IPS-11a (cell line): ENCODE results near the gene PDF.

Experiments
- H3K4me3 ChIP-seq: one replicate; pipeline ENCODE4 v1.5.1; 2013; ENCODE audit warnings: low read depth, low read length, control low read depth

Gene PDF

GRCh38 chr16:69339289-69340094, 9.1 kb upstream of the PDF start, which contains the start of the genes COG8 and NIP7:
TSS of gene COG8 (minus strand) at chr16:69339564. CDS start at chr16:69339552, 12 bp downstream.
TSS of gene NIP7 (plus strand) at chr16:69339772. CDS start at chr16:69339830, 58 bp downstream.
- peak within 1 kb of the TSS; percentile 98 for H3K4me3 ChIP-seq

- H3K4me3 ChIP-seq = peak overlapping the region; percentile 98
Measured at GRCh38 chr16:69338557-69339288, 8.3 kb upstream of the PDF start.

GRCh38 chr16:69334696-69335095, 4.3 kb upstream of the PDF start:
- no peak overlapping the region for H3K4me3 ChIP-seq

- peak overlapping the region; percentile 92 for H3K4me3 ChIP-seq
Measured at GRCh38 chr16:69329369-69330285, 761 bp downstream of the PDF start.

- H3K4me3 ChIP-seq = peak overlapping the region; percentile 92
Measured at GRCh38 chr16:69328854-69329316, 1.5 kb downstream of the PDF start.

- no peak overlapping the region for H3K4me3 ChIP-seq
Measured at GRCh38 chr16:69327585-69328310, 2.6 kb downstream of the PDF start.

GRCh38 chr16:69326172-69326873, 4.1 kb downstream of the PDF start:
- no peak overlapping the region for H3K4me3 ChIP-seq

- H3K4me3 ChIP-seq = no peak overlapping the region
Measured at GRCh38 chr16:69325784-69326171, 4.6 kb downstream of the PDF start.

- H3K4me3 ChIP-seq = no peak overlapping the region
Measured at GRCh38 chr16:69324585-69325253, 5.7 kb downstream of the PDF start.

GRCh38 chr16:69324013-69324531, 6.3 kb downstream of the PDF start:
- H3K4me3 ChIP-seq = no peak overlapping the region

- no peak overlapping the region for H3K4me3 ChIP-seq
Measured at GRCh38 chr16:69323415-69323814, 7.0 kb downstream of the PDF start.

GRCh38 chr16:69322343-69322742, 8.0 kb downstream of the PDF start:
- no peak overlapping the region for H3K4me3 ChIP-seq

- no peak overlapping the region for H3K4me3 ChIP-seq
Measured at GRCh38 chr16:69321080-69321479, 9.3 kb downstream of the PDF start.

- no peak overlapping the region for H3K4me3 ChIP-seq
Measured at GRCh38 chr16:69320740-69321073, 9.7 kb downstream of the PDF start.

GRCh38 chr16:69319826-69320739, 10.3 kb downstream of the PDF start:
- no peak overlapping the region for H3K4me3 ChIP-seq

- H3K4me3 ChIP-seq = no peak overlapping the region
Measured at GRCh38 chr16:69319381-69319780, 11.0 kb downstream of the PDF start.

- no peak overlapping the region for H3K4me3 ChIP-seq
Measured at GRCh38 chr16:69318911-69319289, 11.5 kb downstream of the PDF start.
